Measurements from ENCODE around the gene BID. TPM values are rescaled to one million over a fixed set of nuclear protein-coding genes. Genes with fewer than 3 reads are reported as not detected.

BID gene
- total RNA-seq, 2 donors from 2014 or later, result 32.0 to 59.3 TPM

DNA sequence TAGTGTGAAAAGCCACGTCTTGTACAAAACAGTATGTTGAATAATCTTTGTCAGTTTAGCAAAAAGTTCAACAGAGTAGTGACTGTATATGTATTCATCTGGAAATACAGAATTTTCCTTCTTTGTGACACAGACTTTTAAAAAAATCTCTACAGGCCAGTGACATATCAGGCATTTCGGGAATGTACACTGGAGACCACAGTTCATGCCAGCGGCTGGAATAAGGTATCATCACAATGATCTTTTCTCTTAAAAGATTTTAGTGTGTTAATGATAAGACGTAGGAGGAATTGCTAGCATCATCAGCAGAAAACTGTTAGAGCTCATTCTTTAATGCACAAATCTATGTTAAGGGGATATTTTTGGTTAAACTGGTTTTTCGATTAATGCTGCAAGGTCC lies 78.3 kb downstream of the BID start:
- H3K4me3 Mint-ChIP-seq, result no peak overlapping the region
- H3K36me3 Mint-ChIP-seq, result peaks cover 5% of the 10 kb centered on the region
- ATAC-seq (no peak), DNase-seq (ENCODE audit: low spot score) (no peak)
- H3K4me1 Mint-ChIP-seq (ENCODE audit: low read depth in 2 of 2), result peaks cover 12 to 15% of the 10 kb centered on the region in 2 donors
- H3K27ac Mint-ChIP-seq, result no peak overlapping the region
- H3K27me3 Mint-ChIP-seq, result no peaks in the 10 kb centered on the region
- no peaks in the 10 kb centered on the region for H3K9me3 Mint-ChIP-seq

DNA sequence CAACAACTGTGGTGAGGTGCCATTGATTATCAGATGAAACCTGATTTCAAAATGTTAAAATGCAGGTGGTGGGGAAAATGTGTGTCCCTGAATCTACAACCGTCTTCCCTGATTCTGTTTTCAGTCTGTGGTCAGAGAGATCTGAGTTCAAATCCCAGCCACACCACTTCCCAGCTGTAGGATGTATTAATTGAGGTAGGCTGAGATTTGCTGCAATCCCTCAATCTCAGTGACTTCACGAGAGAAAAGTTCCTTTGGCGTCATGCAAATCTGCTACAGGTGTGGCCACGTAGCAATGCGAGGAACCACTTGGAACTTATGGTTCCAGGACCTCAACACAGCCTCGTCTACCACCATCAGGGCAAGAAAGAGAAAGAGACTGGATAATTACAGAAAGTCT lies 79.5 kb downstream of the BID start:
- H3K4me1 Mint-ChIP-seq (ENCODE audit: low read depth in 2 of 2), result peaks cover 9 to 15% of the 10 kb centered on the region in 2 donors
- H3K4me3 Mint-ChIP-seq, result no peak overlapping the region
- DNase-seq (ENCODE audit: low spot score), result no peak
- peak overlapping the region in 1 of 2 donors; percentile 58 for H3K27ac Mint-ChIP-seq
- no peaks in the 10 kb centered on the region for H3K27me3 Mint-ChIP-seq
- H3K9me3 Mint-ChIP-seq, result no peaks in the 10 kb centered on the region
- peaks cover 3% of the 10 kb centered on the region for H3K36me3 Mint-ChIP-seq
- ATAC-seq, result no peak

DNA sequence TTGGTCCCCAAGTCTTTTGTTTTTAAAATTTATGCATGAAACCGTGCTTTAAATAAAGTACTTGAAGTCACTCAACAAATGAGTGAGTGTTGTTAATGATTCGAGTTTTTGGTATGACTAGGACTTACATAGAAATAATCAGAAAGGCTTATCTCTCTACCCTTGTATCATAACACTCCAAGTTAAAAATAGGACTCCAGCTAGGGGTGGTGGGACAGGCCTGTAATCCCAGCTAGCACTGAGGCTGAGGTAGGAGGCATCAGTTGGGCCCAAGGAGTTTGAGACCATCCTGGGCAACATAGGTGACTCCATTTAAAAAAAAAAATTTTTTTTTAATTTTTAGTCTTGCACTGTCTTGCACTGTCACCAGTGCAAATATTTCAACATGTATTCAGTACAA lies 80.1 kb downstream of the BID start:
- no peak for DNase-seq (ENCODE audit: low spot score)
- Mint-ChIP-seq H3K27me3 (no peaks in the 10 kb centered on the region), H3K4me3 (no peak overlapping the region), H3K4me1 (ENCODE audit: low read depth in 2 of 2) (peaks cover 6 to 15% of the 10 kb centered on the region in 2 donors), H3K27ac (no peak overlapping the region), H3K36me3 (no peaks in the 10 kb centered on the region), H3K9me3 (no peaks in the 10 kb centered on the region)
- ATAC-seq, result no peak

DNA sequence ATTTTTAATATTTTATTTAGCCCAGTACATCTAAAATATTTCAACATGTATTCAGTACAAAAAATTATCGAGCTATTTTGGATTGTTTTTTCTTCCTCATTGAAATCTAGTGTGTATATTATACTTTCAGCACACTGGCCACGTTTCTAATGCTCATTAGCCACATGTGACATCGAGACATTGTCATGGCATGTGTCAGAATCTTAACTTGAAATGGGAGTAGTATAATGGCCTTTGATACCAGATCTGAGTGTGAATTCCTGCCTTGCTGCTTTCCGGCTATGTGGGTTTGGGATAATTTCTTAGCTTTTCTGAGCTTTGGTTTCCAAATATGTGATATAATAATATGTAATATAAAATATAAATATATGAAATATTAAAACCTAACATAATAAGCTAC lies 81.4 kb downstream of the BID start:
- ATAC-seq, result no peak
- Mint-ChIP-seq H3K27ac (no peak overlapping the region), H3K27me3 (no peaks in the 10 kb centered on the region), H3K4me1 (ENCODE audit: low read depth in 2 of 2) (peaks cover 0 to 10% of the 10 kb centered on the region in 2 donors), H3K9me3 (no peaks in the 10 kb centered on the region), H3K4me3 (no peak overlapping the region), H3K36me3 (no peaks in the 10 kb centered on the region)
- no peak for DNase-seq (ENCODE audit: low spot score)

DNA sequence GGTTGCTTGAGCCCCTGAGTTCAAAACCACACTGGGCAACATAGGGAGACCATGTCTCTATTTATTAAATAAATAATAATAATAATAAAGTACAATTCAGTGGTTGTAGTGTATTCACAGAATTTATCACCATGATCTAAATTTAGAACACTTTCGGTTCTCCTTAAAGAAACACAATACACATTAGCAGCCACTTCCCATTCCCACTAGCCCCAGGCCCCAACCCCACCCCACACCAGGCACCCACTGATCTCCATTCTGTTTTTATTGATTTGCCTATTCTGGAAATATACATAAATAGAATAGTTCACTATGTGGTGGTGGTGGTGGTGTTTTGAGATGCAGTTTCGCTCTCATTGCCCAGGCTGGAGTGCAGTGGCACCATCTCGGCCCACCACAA lies 90.0 kb downstream of the BID start:
- Mint-ChIP-seq H3K4me3 (no peak overlapping the region), H3K27ac (no peak overlapping the region), H3K4me1 (ENCODE audit: low read depth in 2 of 2) (peaks cover 0 to 5% of the 10 kb centered on the region in 2 donors), H3K36me3 (no peaks in the 10 kb centered on the region), H3K9me3 (no peaks in the 10 kb centered on the region), H3K27me3 (no peaks in the 10 kb centered on the region)
- DNase-seq (ENCODE audit: low spot score) (no peak), ATAC-seq (no peak)

Other genes with a start within 250 kb of the BID start
- not detected for gene SLC25A18, start 211.0 kb downstream of the BID start, total RNA-seq
- gene ATP6V1E1, start 145.7 kb downstream of the BID start, total RNA-seq, result 100 to 1,000 TPM; 122 to 163 TPM
- 10 to 100 TPM; 37.4 to 38.2 TPM for gene BCL2L13, start 135.7 kb downstream of the BID start, total RNA-seq

Measured in natural killer cell treated with Interleukin-12 subunit alpha and Interleukin-12 subunit beta and Interleukin-15 and Interleukin-18, amount 100 ng/mL, for 72 hours (primary cell).